Peyer's patch (tissue), 4 donors: Measurements from ENCODE around the gene CYTL1. TPM values are rescaled to one million over a fixed set of nuclear protein-coding genes. Genes with fewer than 3 reads are reported as not detected.

ENCODE experiments used
- DNase-seq, 3 donors: peaks; one replicate each; pipeline ENCODE4 v3.0.0-alpha.2; 2017 to 2019
- H3K27ac ChIP-seq, 4 donors: fragments of 200-600 bp; sonication (generic); one replicate each; pipeline ENCODE4 v1.5.1; 2016 to 2019
- H3K27me3 ChIP-seq, 2 donors: fragments of 200-600 bp; sonication (generic); one replicate each; pipeline ENCODE4 v1.5.1; 2019
- H3K36me3 ChIP-seq, 3 donors: fragments of 200-600 bp; sonication (generic); one replicate each; pipeline ENCODE4 v1.5.1; 2016 to 2019
- H3K4me1 ChIP-seq, 4 donors: fragments of 200-600 bp; sonication (generic); one replicate each; pipeline ENCODE4 v1.5.1; 2016 to 2019
- H3K4me3 ChIP-seq, 4 donors: fragments of 200-600 bp; sonication (generic); 1 replicate in 3 of 4; 2 replicates in 1 of 4; pipeline ENCODE4 v1.5.1; 2016 to 2019; ENCODE audit warnings: mild to moderate bottlenecking in 1 of 4
- H3K9me3 ChIP-seq, 4 donors: fragments of 200-600 bp; sonication (generic); one replicate each; pipeline ENCODE4 v1.5.1; 2016 to 2019; ENCODE audit warnings: mild to moderate bottlenecking in 1 of 4
- CTCF ChIP-seq, 6 experiments: fragments of 450-650 bp in 4 of 6; fragments of 200-600 bp in 2 of 6; sonication (generic) in 1 of 6; IDR thresholded peaks; one replicate each; pipeline ENCODE4 v1.5.1; 2017 to 2019; ENCODE audit warnings: antibody characterized with exemption in 6 of 6, mild to moderate bottlenecking in 3 of 6, moderate library complexity in 1 of 6
- POLR2A ChIP-seq, 2 donors: fragments of 450-650 bp; IDR thresholded peaks; one replicate each; pipeline ENCODE4 v1.5.1; 2017; ENCODE audit warnings: antibody characterized with exemption in 2 of 2, mild to moderate bottlenecking in 2 of 2, moderate library complexity in 2 of 2
- total RNA-seq, 4 donors: library from RNA; depleted of rRNA; stranded (reverse); fragments of >200 nt; gene quantifications; one replicate each; pipeline ENCODE4 v1.1.0, GENCODE V29; 2016

Gene CYTL1
- total RNA-seq, 4 donors from 2014 or later = 5.8 TPM; not detected in 3

- H3K9me3 ChIP-seq = no peaks in the 10 kb centered on the region
- no peak overlapping the region for H3K27ac ChIP-seq
- TF ChIP-seq POLR2A (IDR thresholded peaks at IDR 0.05) (no peak), CTCF (IDR thresholded peaks at IDR 0.05) (no peak)
- H3K4me3 ChIP-seq = no peak overlapping the region
- peaks cover 0 to 14% (median 0%) of the 10 kb centered on the region in 4 donors for H3K4me1 ChIP-seq
- no peaks in the 10 kb centered on the region for H3K36me3 ChIP-seq
- DNase-seq = no peak
- H3K27me3 ChIP-seq = no peaks in the 10 kb centered on the region
These were observed 13.6 kb upstream of the CYTL1 start for GRCh38 chr4:5032813-5033212.

- no peak for TF ChIP-seq CTCF (IDR thresholded peaks at IDR 0.05)
- TF ChIP-seq POLR2A (IDR thresholded peaks at IDR 0.05) = no peak
- no peak for DNase-seq
These were observed 11.7 kb upstream of the CYTL1 start for GRCh38 chr4:5030927-5031326.

GRCh38 chr4:5030221-5030620, 11.0 kb upstream of the CYTL1 start:
- no peaks in the 10 kb centered on the region for H3K27me3 ChIP-seq
- TF ChIP-seq CTCF (IDR thresholded peaks at IDR 0.05) (no peak), POLR2A (IDR thresholded peaks at IDR 0.05) (no peak)

More at GRCh38 chr4:5030927-5031326, 11.7 kb upstream of the CYTL1 start:
- H3K9me3 ChIP-seq = no peaks in the 10 kb centered on the region
- peaks cover 0 to 14% (median 0%) of the 10 kb centered on the region in 4 donors for H3K4me1 ChIP-seq
- H3K27me3 ChIP-seq = no peaks in the 10 kb centered on the region
- H3K36me3 ChIP-seq = no peaks in the 10 kb centered on the region
- no peak overlapping the region for H3K4me3 ChIP-seq
- no peak overlapping the region for H3K27ac ChIP-seq

GRCh38 chr4:5029447-5029846, 10.2 kb upstream of the CYTL1 start:
- TF ChIP-seq POLR2A (IDR thresholded peaks at IDR 0.05) = no peak
- no peak for TF ChIP-seq CTCF (IDR thresholded peaks at IDR 0.05)
- H3K4me3 ChIP-seq = no peak overlapping the region
- H3K9me3 ChIP-seq = no peaks in the 10 kb centered on the region
- DNase-seq = no peak
- peaks cover 0 to 9% (median 0%) of the 10 kb centered on the region in 4 donors for H3K4me1 ChIP-seq
- no peaks in the 10 kb centered on the region for H3K27me3 ChIP-seq
- H3K27ac ChIP-seq = no peak overlapping the region
- H3K36me3 ChIP-seq = no peaks in the 10 kb centered on the region

More at GRCh38 chr4:5030221-5030620, 11.0 kb upstream of the CYTL1 start:
- Histone ChIP-seq H3K9me3 (no peaks in the 10 kb centered on the region), H3K4me1 (peaks cover 0 to 14% (median 0%) of the 10 kb centered on the region in 4 donors), H3K27ac (no peak overlapping the region), H3K36me3 (no peaks in the 10 kb centered on the region), H3K4me3 (no peak overlapping the region)
- no peak for DNase-seq

- Histone ChIP-seq H3K27me3 (no peaks in the 10 kb centered on the region), H3K4me1 (no peaks in the 10 kb centered on the region), H3K4me3 (no peak overlapping the region), H3K27ac (no peak overlapping the region), H3K9me3 (no peaks in the 10 kb centered on the region), H3K36me3 (no peaks in the 10 kb centered on the region)
- no peak for DNase-seq
- TF ChIP-seq POLR2A (IDR thresholded peaks at IDR 0.05) = no peak
- no peak for TF ChIP-seq CTCF (IDR thresholded peaks at IDR 0.05)
These were observed 9.2 kb upstream of the CYTL1 start for GRCh38 chr4:5028480-5028879.

GRCh38 chr4:5027346-5027745, 8.1 kb upstream of the CYTL1 start:
- TF ChIP-seq POLR2A (IDR thresholded peaks at IDR 0.05) (no peak), CTCF (IDR thresholded peaks at IDR 0.05) (no peak)
- Histone ChIP-seq H3K27me3 (no peaks in the 10 kb centered on the region), H3K9me3 (no peaks in the 10 kb centered on the region), H3K27ac (no peak overlapping the region), H3K4me1 (no peaks in the 10 kb centered on the region), H3K4me3 (no peak overlapping the region), H3K36me3 (no peaks in the 10 kb centered on the region)
- DNase-seq = no peak
